ENCODE measurements around the gene B3GNT8.
"Not testable (repeated sequence)": the region's sequence is repeated elsewhere in the genome, so short reads cannot be mapped to it uniquely, and the experiment has no call there.

B3GNT8 gene

DNA sequence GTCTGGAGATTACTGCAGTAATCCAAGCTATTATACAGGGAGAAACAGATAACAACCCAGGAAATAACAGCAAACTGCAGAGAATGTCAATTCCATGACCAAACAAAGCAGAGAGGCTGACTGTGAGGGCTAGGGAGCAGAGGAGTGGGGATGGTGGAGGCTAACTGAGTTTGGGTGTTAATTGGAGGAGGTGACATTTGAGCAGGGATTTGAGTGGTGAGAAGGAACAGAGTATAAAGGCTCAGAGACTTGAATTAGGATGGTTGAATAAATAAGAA, 9.4 kb upstream of the B3GNT8 start:
- in situ Hi-C loops (cut with MboI; ENCODE audit: low pct_unique_long_range_greater_than_20kb, low sequenced_read_pairs, unreplicated experiment): no loop called here

GRCh38 chr19:41435936-41436673, 8.9 kb upstream of the B3GNT8 start:
- in situ Hi-C loops (cut with MboI; ENCODE audit: low pct_unique_long_range_greater_than_20kb, low sequenced_read_pairs, unreplicated experiment): no loop called here
- no peak for DNase-seq (ENCODE audit: low spot score)
- TF ChIP-seq, protein P1, sequence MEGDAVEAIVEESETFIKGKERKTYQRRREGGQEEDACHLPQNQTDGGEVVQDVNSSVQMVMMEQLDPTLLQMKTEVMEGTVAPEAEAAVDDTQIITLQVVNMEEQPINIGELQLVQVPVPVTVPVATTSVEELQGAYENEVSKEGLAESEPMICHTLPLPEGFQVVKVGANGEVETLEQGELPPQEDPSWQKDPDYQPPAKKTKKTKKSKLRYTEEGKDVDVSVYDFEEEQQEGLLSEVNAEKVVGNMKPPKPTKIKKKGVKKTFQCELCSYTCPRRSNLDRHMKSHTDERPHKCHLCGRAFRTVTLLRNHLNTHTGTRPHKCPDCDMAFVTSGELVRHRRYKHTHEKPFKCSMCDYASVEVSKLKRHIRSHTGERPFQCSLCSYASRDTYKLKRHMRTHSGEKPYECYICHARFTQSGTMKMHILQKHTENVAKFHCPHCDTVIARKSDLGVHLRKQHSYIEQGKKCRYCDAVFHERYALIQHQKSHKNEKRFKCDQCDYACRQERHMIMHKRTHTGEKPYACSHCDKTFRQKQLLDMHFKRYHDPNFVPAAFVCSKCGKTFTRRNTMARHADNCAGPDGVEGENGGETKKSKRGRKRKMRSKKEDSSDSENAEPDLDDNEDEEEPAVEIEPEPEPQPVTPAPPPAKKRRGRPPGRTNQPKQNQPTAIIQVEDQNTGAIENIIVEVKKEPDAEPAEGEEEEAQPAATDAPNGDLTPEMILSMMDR (IDR thresholded peaks at IDR 0.05; ENCODE audit: extremely low read depth, insufficient read depth, missing control alignments): no peak

More for the DNA sequence above, 9.4 kb upstream of the B3GNT8 start:
- TF ChIP-seq, protein P1 (IDR thresholded peaks at IDR 0.05; ENCODE audit: extremely low read depth, insufficient read depth, missing control alignments): no peak
- DNase-seq (ENCODE audit: low spot score): no peak

DNA sequence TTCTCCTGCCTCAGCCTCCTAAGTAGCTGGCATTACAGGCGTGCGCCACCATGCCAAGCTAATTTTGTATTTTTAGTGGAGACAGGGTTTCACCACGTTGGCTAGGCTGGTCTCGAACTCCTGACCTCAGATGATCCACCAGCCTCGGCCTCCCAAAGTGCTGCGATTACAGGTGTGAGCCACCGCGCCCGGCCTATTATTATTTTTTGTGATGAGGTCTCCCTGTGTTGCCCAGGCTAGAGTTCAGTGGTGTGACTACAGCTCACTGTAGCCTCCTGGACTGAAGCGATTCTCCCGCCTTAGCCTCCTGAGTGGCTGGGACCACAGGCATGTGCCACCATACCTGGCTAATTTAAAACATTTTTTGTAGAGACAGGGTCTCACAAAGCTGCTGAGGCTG, 8.2 kb upstream of the B3GNT8 start:
- DNase-seq (ENCODE audit: low spot score); in situ Hi-C loops (cut with MboI; ENCODE audit: low pct_unique_long_range_greater_than_20kb, low sequenced_read_pairs, unreplicated experiment): not testable (repeated sequence)

DNA sequence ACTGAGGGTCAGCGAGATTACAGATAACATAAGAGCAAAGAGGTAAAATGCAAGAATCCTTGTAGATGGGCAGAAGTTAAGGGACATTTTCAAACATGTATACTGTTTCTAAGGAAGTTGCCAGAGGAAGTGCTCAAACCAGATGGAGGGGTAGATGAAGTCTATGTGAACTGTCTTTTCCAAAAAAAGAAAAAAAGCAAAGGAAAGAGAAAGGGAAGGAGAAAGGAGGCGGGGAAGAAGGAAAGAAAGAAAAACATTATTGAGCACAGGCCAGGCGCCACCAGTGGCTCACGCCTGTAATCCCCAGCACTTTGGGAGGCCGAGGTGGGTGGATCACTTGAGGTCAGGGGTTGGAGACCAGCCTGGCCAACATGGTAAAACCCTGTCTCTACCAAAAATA, 7.3 kb upstream of the B3GNT8 start:
- DNase-seq (ENCODE audit: low spot score): no peak
- in situ Hi-C loops (cut with MboI; ENCODE audit: low pct_unique_long_range_greater_than_20kb, low sequenced_read_pairs, unreplicated experiment): no loop called here
- TF ChIP-seq, protein P1 (IDR thresholded peaks at IDR 0.05; ENCODE audit: extremely low read depth, insufficient read depth, missing control alignments): no peak

DNA sequence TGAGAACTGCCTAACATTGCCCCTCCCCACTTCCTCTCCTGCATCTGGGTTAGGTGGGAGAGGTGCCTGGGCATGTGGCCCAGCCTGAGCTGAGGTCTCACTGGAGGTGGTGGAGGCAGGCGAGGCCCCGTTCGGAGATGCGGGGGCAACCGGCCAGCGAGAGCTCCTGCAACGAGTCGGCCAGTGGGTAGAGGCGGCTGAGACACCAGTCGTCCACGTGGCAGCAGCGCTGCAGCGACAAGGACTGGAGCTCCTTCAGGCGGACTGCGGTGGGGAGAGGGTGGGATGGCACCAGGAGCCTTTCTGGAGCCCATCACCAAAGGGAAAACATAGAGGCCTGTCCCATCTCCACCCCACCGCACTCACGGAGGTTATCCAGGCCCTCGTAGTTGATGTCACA, 6.0 kb upstream of the B3GNT8 start:
- TF ChIP-seq, protein P1 (IDR thresholded peaks at IDR 0.05; ENCODE audit: extremely low read depth, insufficient read depth, missing control alignments): no peak
- no peak for DNase-seq (ENCODE audit: low spot score)
- in situ Hi-C loops (cut with MboI; ENCODE audit: low pct_unique_long_range_greater_than_20kb, low sequenced_read_pairs, unreplicated experiment): no loop called here

DNA sequence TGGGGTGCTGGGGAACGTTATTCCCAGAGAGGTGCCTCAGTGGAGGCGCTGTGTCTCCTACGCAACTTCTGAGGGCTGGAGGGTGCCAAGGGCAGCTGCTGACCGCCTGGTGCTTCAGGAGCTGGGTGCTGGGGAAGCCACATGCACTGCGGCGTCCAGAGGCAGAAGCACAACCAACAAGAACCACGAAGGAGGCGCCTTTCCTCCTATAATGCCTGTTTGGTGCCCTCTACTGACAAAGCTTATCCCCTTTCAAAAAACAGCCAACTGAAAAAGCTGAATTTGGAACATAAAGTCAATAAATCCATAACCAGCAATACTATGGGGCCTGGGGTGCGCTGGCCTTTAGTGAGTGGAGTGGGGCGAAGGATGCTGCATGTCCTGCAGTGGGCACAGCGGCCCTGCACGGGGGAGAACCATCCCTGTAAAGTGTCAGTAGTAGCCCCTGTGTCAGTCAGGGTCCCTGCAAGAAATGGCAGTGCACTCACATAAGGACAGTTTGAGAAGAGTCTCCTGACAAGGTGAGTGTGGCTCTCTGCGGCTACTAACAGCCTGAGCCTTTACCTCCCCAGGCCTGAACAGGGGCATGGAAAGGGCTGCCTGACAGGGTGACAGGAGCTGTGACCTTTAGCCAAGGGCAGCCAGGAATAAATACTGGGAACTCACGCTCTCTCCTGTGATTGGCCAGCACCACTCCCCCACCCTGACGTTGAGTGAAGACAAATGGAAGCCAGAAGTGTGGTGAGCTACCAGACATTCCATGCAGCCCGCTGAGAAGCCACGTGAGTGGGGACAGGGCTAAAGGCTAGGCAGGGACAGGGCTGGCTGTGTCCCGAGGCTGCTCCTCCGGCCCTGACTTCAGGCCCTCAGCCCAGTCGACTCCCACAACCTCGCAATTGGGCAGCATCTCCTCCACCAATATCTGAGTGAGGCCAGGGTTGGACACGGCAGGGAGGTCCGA, 4.5 kb upstream of the B3GNT8 start:
- DNase-seq (ENCODE audit: low spot score): peak; percentile 15
- TF ChIP-seq, protein P1 (IDR thresholded peaks at IDR 0.05; ENCODE audit: extremely low read depth, insufficient read depth, missing control alignments): peak; percentile 41
- in situ Hi-C loops (cut with MboI; ENCODE audit: low pct_unique_long_range_greater_than_20kb, low sequenced_read_pairs, unreplicated experiment): no loop called here

GRCh38 chr19:41430922-41431321, 3.7 kb upstream of the B3GNT8 start:
- TF ChIP-seq, protein P1 (IDR thresholded peaks at IDR 0.05; ENCODE audit: extremely low read depth, insufficient read depth, missing control alignments): no peak
- DNase-seq (ENCODE audit: low spot score): no peak
- in situ Hi-C loops (cut with MboI; ENCODE audit: low pct_unique_long_range_greater_than_20kb, low sequenced_read_pairs, unreplicated experiment): no loop called here
